Upper lobe of left lung (tissue), 6 donors: ENCODE measurements around the gene SDK2. TPM values are rescaled to one million over a fixed set of nuclear protein-coding genes. Genes with fewer than 3 reads are reported as not detected.

ENCODE experiments used
- ATAC-seq, 2 donors: fragments of 200-7000 bp; cut with Tn5 transposase; one replicate each; pipeline ENCODE4 v1.9.1; 2022; ENCODE audit warnings: mild to moderate bottlenecking in 2 of 2, moderate library complexity in 2 of 2; ENCODE audit not compliant: low FRiP score in 2 of 2
- DNase-seq, 2 donors: peaks; one replicate each; pipeline ENCODE4 v3.0.0-alpha.2; 2019 to 2020
- H3K27ac ChIP-seq, 4 donors: fragments of 200-600 bp; sonication (generic); one replicate each; pipeline ENCODE4 v1.5.1; 2016 to 2019
- H3K27me3 ChIP-seq, 4 donors: fragments of 200-600 bp; sonication (generic); one replicate each; pipeline ENCODE4 v1.5.1; 2017 to 2019
- H3K36me3 ChIP-seq, 4 donors: fragments of 200-600 bp; sonication (generic); one replicate each; pipeline ENCODE4 v1.5.1; 2016 to 2019
- H3K4me1 ChIP-seq, 4 donors: fragments of 200-600 bp; sonication (generic); one replicate each; pipeline ENCODE4 v1.5.1; 2018 to 2019
- H3K4me3 ChIP-seq, 4 donors: fragments of 200-600 bp; sonication (generic); one replicate each; pipeline ENCODE4 v1.5.1; 2017 to 2019; ENCODE audit warnings: mild to moderate bottlenecking in 2 of 4, moderate library complexity in 1 of 4
- H3K9me3 ChIP-seq, 4 donors: fragments of 200-600 bp; sonication (generic); one replicate each; pipeline ENCODE4 v1.5.1; 2018 to 2019
- EP300 ChIP-seq, 4 donors: sonication (generic); formaldehyde crosslinking; IDR thresholded peaks; one replicate each; pipeline ENCODE4 v1.5.1; 2017; ENCODE audit warnings: antibody characterized with exemption in 4 of 4, control low read depth in 2 of 4
- POLR2A ChIP-seq, 4 donors: fragments of 450-650 bp; IDR thresholded peaks; one replicate each; pipeline ENCODE4 v1.5.1; 2016 to 2017; ENCODE audit warnings: antibody characterized with exemption in 4 of 4, mild to moderate bottlenecking in 2 of 4
- POLR2AphosphoS5 ChIP-seq, 2 donors: sonication (generic); formaldehyde crosslinking; IDR thresholded peaks; one replicate each; pipeline ENCODE4 v1.5.1; 2017; ENCODE audit warnings: antibody characterized with exemption in 2 of 2
- WGBS, 2 donors: methylation state at CpG; one replicate each; pipeline ENCODE4 v1.1.5; 2017 to 2018; 5-methylcytosine and 5-hydroxymethylcytosine counted together
- total RNA-seq, 6 donors: library from RNA; depleted of rRNA in 4 of 6; stranded (reverse); fragments of >200 nt in 4 of 6; gene quantifications; one replicate each; pipeline versions ENCODE4 v1.1.0 to v1.2.1, GENCODE V29; 2016 to 2021
- TF ChIP-seq, protein P1 (sequence below), 6 experiments: fragments of 450-650 bp in 4 of 6; fragments of 200-600 bp in 2 of 6; sonication (generic) in 2 of 6; IDR thresholded peaks; one replicate each; pipeline ENCODE4 v1.5.1; 2016 to 2019; ENCODE audit warnings: antibody characterized with exemption in 6 of 6
- donor health status: DM: no; HTN: no; CAD: no; lungs with moderate emphysema.
- donor health status: DM: no; HTN: yes; CAD: no; lungs with severe emphysema.

Gene SDK2
- total RNA-seq, 6 donors from 2014 or later: 1.2 to 7.3 (median 2.9) TPM

- TF ChIP-seq POLR2A (IDR thresholded peaks at IDR 0.05) (no peak), EP300 (IDR thresholded peaks at IDR 0.05) (no peak), POLR2AphosphoS5 (IDR thresholded peaks at IDR 0.05) (no peak)
- TF ChIP-seq, protein P1, sequence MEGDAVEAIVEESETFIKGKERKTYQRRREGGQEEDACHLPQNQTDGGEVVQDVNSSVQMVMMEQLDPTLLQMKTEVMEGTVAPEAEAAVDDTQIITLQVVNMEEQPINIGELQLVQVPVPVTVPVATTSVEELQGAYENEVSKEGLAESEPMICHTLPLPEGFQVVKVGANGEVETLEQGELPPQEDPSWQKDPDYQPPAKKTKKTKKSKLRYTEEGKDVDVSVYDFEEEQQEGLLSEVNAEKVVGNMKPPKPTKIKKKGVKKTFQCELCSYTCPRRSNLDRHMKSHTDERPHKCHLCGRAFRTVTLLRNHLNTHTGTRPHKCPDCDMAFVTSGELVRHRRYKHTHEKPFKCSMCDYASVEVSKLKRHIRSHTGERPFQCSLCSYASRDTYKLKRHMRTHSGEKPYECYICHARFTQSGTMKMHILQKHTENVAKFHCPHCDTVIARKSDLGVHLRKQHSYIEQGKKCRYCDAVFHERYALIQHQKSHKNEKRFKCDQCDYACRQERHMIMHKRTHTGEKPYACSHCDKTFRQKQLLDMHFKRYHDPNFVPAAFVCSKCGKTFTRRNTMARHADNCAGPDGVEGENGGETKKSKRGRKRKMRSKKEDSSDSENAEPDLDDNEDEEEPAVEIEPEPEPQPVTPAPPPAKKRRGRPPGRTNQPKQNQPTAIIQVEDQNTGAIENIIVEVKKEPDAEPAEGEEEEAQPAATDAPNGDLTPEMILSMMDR (IDR thresholded peaks at IDR 0.05): no peak
- Histone ChIP-seq H3K36me3 (peaks cover 11 to 54% (median 23%) of the 10 kb centered on the region in 4 donors), H3K27me3 (no peaks in the 10 kb centered on the region), H3K4me1 (peaks cover 32 to 45% (median 43%) of the 10 kb centered on the region in 4 donors), H3K27ac (peak overlapping the region in 1 of 4 donors; percentile 32), H3K4me3 (no peak overlapping the region), H3K9me3 (no peaks in the 10 kb centered on the region)
- DNase-seq (peak in 1 of 2 donors; percentile 80), ATAC-seq (no peak)
- 85 to 95% methylated on average over 6 to 14 of the region's 15 CpGs for WGBS, 2 donors
Observed at GRCh38 chr17:73285603-73285908, 358.7 kb downstream of the SDK2 start.

GRCh38 chr17:73284906-73285602 lies 359.2 kb downstream of the SDK2 start:
- ATAC-seq (no peak), DNase-seq (no peak)
- Histone ChIP-seq H3K36me3 (peaks cover 11 to 54% (median 23%) of the 10 kb centered on the region in 4 donors), H3K27me3 (no peaks in the 10 kb centered on the region), H3K27ac (peak overlapping the region in 3 of 4 donors; percentile 20 to 32 (median 30)), H3K4me3 (no peak overlapping the region), H3K9me3 (no peaks in the 10 kb centered on the region), H3K4me1 (peaks cover 27 to 40% (median 38%) of the 10 kb centered on the region in 4 donors)
- no peak for TF ChIP-seq EP300 (IDR thresholded peaks at IDR 0.05)
- TF ChIP-seq POLR2A (IDR thresholded peaks at IDR 0.05): no peak
- TF ChIP-seq POLR2AphosphoS5 (IDR thresholded peaks at IDR 0.05): no peak
- TF ChIP-seq, protein P1 (IDR thresholded peaks at IDR 0.05): no peak
- WGBS, 2 donors: 81 to 87% methylated on average over 6 to 17 of the region's 20 CpGs
